C4-2B (cell line): ENCODE data around the gene CTNNBIP1.

Experiments used
- H3K27ac ChIP-seq: fragments of 450-650 bp; 2 replicates; pipeline ENCODE4 v1.5.1; 2017
- CTCF ChIP-seq: fragments of 450-650 bp; conservative IDR thresholded peaks from 2 replicates; pipeline ENCODE4 v1.5.1; 2017; ENCODE audit warnings: mild to moderate bottlenecking
- ZFX ChIP-seq: fragments of 450-650 bp; IDR thresholded peaks from 2 replicates; pipeline ENCODE4 v1.6.1; 2017

Gene CTNNBIP1

GRCh38 chr1:9847269-9847668 lies 62.8 kb downstream of the CTNNBIP1 start:
- no peak overlapping the region for H3K27ac ChIP-seq

GRCh38 chr1:9846611-9847171 lies 63.4 kb downstream of the CTNNBIP1 start:
- no peak for TF ChIP-seq ZFX
- no peak for TF ChIP-seq CTCF
- H3K27ac ChIP-seq: peak overlapping the region; percentile 2; the same call in 1 of the 2 replicates

More at GRCh38 chr1:9847269-9847668, 62.8 kb downstream of the CTNNBIP1 start:
- TF ChIP-seq CTCF: no peak

- peak overlapping the region; percentile 95; the same call in 1 of the 2 replicates for H3K27ac ChIP-seq
- TF ChIP-seq CTCF (no peak), ZFX (no peak)
These were observed 64.2 kb downstream of the CTNNBIP1 start for GRCh38 chr1:9845914-9846313.

GRCh38 chr1:9844756-9845155 lies 65.3 kb downstream of the CTNNBIP1 start:
- H3K27ac ChIP-seq: peak overlapping the region; percentile 95
- TF ChIP-seq CTCF: no peak
- no peak for TF ChIP-seq ZFX

GRCh38 chr1:9844106-9844505 lies 66.0 kb downstream of the CTNNBIP1 start:
- TF ChIP-seq CTCF (no peak), ZFX (no peak)
- H3K27ac ChIP-seq: peak overlapping the region; percentile 95

- TF ChIP-seq ZFX (peak; percentile 66; the same call in 1 of the 2 replicates), CTCF (no peak)
- peak overlapping the region; percentile 95 for H3K27ac ChIP-seq
These were observed 66.5 kb downstream of the CTNNBIP1 start for GRCh38 chr1:9843576-9843945.

GRCh38 chr1:9842781-9843575 lies 67.1 kb downstream of the CTNNBIP1 start:
- TF ChIP-seq CTCF (no peak), ZFX (no peak)
- peak overlapping the region; percentile 95 for H3K27ac ChIP-seq
